ENCODE measurements around the gene IFT43. TPM values are rescaled to one million over a fixed set of nuclear protein-coding genes. Genes with fewer than 3 reads are reported as not detected.

IFT43 gene
- total RNA-seq, 1 donor from 2014 or later, result 52.1 TPM

DNA sequence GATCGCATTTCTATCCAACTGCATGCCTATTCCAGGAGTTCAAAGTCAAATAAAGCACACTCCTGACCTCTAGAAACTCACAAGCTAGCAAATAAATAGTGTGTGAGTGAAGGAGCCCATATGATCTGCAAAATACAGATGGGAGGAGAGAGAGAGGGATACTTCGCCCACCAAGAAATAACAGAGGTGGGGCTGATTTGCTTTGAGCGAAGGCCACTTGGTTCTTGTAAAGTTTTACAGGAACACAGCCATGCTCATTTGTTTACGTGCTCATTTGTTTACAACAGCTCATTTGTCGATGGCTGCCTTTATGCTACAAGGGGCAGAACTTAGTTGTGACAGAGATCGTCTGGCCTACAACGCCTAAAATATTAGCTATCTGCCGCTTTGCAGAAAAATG lies 102.8 kb downstream of the IFT43 start:
- Mint-ChIP-seq H3K9me3 (ENCODE audit: low read depth) (no peaks in the 10 kb centered on the region), H3K27ac (no peak overlapping the region), H3K4me3 (ENCODE audit: low read depth) (no peak overlapping the region), H3K36me3 (ENCODE audit: insufficient read depth) (no peaks in the 10 kb centered on the region), H3K4me1 (ENCODE audit: low read depth) (peaks cover 11% of the 10 kb centered on the region), H3K27me3 (peaks cover 12% of the 10 kb centered on the region)
- no peak for DNase-seq (ENCODE audit: low spot score, unreplicated experiment)
- TF ChIP-seq, protein P1, sequence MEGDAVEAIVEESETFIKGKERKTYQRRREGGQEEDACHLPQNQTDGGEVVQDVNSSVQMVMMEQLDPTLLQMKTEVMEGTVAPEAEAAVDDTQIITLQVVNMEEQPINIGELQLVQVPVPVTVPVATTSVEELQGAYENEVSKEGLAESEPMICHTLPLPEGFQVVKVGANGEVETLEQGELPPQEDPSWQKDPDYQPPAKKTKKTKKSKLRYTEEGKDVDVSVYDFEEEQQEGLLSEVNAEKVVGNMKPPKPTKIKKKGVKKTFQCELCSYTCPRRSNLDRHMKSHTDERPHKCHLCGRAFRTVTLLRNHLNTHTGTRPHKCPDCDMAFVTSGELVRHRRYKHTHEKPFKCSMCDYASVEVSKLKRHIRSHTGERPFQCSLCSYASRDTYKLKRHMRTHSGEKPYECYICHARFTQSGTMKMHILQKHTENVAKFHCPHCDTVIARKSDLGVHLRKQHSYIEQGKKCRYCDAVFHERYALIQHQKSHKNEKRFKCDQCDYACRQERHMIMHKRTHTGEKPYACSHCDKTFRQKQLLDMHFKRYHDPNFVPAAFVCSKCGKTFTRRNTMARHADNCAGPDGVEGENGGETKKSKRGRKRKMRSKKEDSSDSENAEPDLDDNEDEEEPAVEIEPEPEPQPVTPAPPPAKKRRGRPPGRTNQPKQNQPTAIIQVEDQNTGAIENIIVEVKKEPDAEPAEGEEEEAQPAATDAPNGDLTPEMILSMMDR (IDR thresholded peaks at IDR 0.05; ENCODE audit: unreplicated experiment), result no peak

DNA sequence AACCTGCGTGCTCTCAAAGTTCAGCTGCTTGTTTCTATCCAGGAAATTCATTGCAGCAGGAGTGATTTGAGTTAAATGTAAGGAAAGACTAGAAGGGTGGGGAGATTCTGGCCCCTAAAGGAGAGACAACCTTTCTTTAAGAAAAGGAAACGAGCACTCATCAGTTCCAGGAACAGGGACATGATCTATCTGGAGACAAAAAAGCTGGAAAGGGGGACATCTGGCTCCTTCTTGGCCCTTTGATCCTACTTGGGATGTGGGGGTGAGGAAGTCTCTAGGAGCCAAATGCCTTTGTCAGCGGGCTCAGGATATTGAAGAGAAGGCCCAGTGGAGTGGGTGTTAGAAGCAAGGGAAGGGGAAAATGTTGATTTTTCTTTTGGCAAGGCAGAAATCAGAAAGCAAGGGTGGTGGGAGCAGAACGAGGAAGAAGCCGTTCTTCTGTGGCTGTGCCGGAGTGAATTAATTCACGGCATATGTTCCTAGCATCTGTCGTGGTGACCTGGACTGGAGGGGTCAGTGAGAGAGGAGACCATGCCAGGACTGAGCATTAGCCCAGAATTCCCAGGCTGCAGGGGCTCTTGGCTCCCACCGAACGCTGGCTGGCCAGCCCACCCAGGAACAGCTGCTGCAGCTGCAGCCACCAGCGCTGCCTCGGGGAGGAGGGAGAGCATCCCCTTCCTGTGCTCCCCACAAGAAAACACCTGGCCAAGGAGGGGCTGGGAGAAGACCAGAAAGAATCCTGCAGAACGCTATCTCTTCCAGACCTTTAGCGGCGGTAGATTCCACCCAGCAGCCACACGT lies 103.4 kb downstream of the IFT43 start:
- Mint-ChIP-seq H3K4me1 (ENCODE audit: low read depth) (peaks cover 8% of the 10 kb centered on the region), H3K27ac (no peak overlapping the region), H3K9me3 (ENCODE audit: low read depth) (no peaks in the 10 kb centered on the region), H3K36me3 (ENCODE audit: insufficient read depth) (no peaks in the 10 kb centered on the region), H3K4me3 (ENCODE audit: low read depth) (no peak overlapping the region), H3K27me3 (peaks cover 14% of the 10 kb centered on the region)
- no peak for DNase-seq (ENCODE audit: low spot score, unreplicated experiment)
- TF ChIP-seq, protein P1 (IDR thresholded peaks at IDR 0.05; ENCODE audit: unreplicated experiment), result no peak

DNA sequence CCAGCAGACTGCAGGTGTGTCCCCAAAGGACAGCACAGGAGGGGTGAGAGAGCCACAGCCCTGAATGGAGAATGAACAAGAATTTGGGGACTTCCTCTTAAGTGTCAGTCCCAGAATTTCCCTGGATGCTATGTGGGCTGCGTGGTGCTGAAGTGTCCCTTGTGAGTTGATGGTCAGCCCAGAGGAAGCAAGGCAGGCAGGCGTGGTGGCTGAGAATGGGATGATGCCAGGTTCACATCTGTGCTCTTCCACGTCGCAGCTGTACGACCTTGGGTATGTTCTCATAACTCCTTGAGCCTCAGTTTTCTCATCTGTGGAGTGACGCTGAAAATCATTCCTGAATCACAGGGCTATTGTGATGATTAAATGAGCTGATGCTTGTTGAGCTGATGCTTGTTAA lies 104.0 kb downstream of the IFT43 start:
- Mint-ChIP-seq H3K27ac (no peak overlapping the region), H3K4me1 (ENCODE audit: low read depth) (peaks cover 3% of the 10 kb centered on the region), H3K9me3 (ENCODE audit: low read depth) (no peaks in the 10 kb centered on the region), H3K4me3 (ENCODE audit: low read depth) (no peak overlapping the region), H3K36me3 (ENCODE audit: insufficient read depth) (no peaks in the 10 kb centered on the region), H3K27me3 (peaks cover 17% of the 10 kb centered on the region)
- TF ChIP-seq, protein P1 (IDR thresholded peaks at IDR 0.05; ENCODE audit: unreplicated experiment), result no peak
- DNase-seq (ENCODE audit: low spot score, unreplicated experiment), result no peak

DNA sequence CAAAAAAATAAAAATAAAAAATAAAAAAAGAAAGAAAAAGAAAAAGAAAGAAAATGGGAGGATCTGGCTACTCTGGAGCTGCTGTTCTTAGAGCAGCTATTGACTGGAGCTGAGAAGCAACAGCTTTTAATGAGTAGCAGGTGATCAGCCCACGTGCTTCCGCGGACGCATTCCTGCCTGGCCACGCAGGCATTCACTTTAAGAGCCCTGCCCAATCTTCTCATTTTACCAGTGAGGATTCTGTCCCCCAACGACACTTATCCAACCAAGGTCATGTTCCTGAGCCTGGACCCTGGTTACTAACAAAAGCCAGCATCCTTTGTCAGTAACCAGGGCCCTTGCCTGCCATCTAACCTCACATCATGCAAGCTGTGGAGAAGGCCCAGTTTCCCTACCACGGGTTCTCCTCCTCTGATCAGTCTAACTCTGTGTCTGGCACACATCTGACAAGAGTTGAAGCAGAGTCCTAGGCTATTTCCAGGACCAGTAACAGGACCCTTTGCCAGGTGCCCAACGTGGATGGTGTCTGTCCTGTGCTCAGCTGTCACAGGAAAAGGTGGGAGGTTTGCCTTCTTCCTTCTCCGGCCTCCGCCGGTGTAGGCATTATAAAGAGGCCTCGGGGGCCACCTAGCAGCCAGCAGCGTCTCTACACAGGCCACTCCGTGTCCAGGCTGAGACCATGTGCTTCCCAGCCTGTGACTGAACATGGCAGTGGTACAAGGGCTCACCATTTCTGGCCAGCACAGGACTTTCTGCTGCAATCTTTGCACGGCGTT lies 105.2 kb downstream of the IFT43 start:
- TF ChIP-seq, protein P1 (IDR thresholded peaks at IDR 0.05; ENCODE audit: unreplicated experiment), result peak; percentile 31
- Mint-ChIP-seq H3K36me3 (ENCODE audit: insufficient read depth) (no peaks in the 10 kb centered on the region), H3K9me3 (ENCODE audit: low read depth) (no peaks in the 10 kb centered on the region), H3K4me3 (ENCODE audit: low read depth) (no peak overlapping the region), H3K4me1 (ENCODE audit: low read depth) (no peaks in the 10 kb centered on the region), H3K27me3 (peaks cover 26% of the 10 kb centered on the region), H3K27ac (no peak overlapping the region)
- DNase-seq (ENCODE audit: low spot score, unreplicated experiment), result no peak

DNA sequence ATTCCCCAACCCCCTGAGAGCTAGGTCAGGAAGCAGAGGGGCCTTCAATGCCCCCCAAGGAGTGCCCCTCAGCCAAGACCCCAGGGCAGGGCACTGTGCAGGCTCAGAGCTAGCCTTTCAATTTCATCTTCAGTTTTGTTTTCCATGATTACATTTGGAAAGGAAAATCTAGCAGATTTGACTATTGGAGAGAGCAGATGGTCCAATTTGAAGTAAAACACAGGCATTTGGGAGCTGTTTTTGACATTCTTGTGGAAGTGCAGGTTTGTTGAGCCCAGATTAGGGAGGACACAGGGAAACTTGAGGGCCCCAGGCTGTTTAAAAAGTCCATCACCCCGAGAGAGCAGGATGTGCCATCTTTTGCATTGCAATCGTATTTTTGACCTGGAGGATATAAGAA lies 107.5 kb downstream of the IFT43 start:
- DNase-seq (ENCODE audit: low spot score, unreplicated experiment), result no peak
- Mint-ChIP-seq H3K27me3 (peaks cover 36% of the 10 kb centered on the region), H3K27ac (no peak overlapping the region), H3K4me3 (ENCODE audit: low read depth) (no peak overlapping the region), H3K4me1 (ENCODE audit: low read depth) (peaks cover 1% of the 10 kb centered on the region), H3K9me3 (ENCODE audit: low read depth) (no peaks in the 10 kb centered on the region), H3K36me3 (ENCODE audit: insufficient read depth) (no peaks in the 10 kb centered on the region)
- TF ChIP-seq, protein P1 (IDR thresholded peaks at IDR 0.05; ENCODE audit: unreplicated experiment), result no peak
